HEK293 (cell line): ENCODE data around the gene RHBDF2.

Experiments
- CTCF ChIA-PET: fragments of 350-600 bp; formaldehyde crosslinking; extraction: SDS; loops from one replicate; lab custom pipeline; 2021; ENCODE audit warnings: antibody characterized with exemption; lab: Yijun Ruan, JAX
- POLR2A ChIA-PET: fragments of 300-600 bp; formaldehyde crosslinking; extraction: SDS; loops from one replicate; lab custom pipeline; 2020; ENCODE audit warnings: antibody characterized with exemption, inconsistent platforms; lab: Yijun Ruan, JAX
- H3K27ac ChIP-seq: fragments of 200-500 bp; sonication (Bioruptor generic); 2 replicates; pipeline ENCODE4 v1.5.1; 2014; ENCODE audit warnings: low read depth, low read length, control low read depth, inconsistent platforms; ENCODE audit errors: extremely low read depth
- H3K36me3 ChIP-seq, 2 experiments: fragments of 200-500 bp in 1 of 2; sonication (Bioruptor generic) in 1 of 2; 1 replicate in 1 of 2; 2 replicates in 1 of 2; pipeline ENCODE4 v1.5.1; 2014 to 2017; ENCODE audit warnings: inconsistent platforms in 2 of 2, low read length in 2 of 2; ENCODE audit not compliant: control insufficient read depth in 2 of 2, insufficient read depth in 1 of 2
- H3K4me1 ChIP-seq: fragments of 200-500 bp; sonication (Bioruptor generic); 2 replicates; pipeline ENCODE4 v1.5.1; 2014; ENCODE audit warnings: mild to moderate bottlenecking, low read length, inconsistent platforms; ENCODE audit not compliant: control insufficient read depth, insufficient read depth
- H3K4me3 ChIP-seq: 2 replicates; pipeline ENCODE4 v1.5.1; 2011; ENCODE audit warnings: low read depth, mild to moderate bottlenecking, control low read depth, low read length, moderate library complexity
- H3K9me3 ChIP-seq: fragments of 200-500 bp; sonication (Bioruptor generic); 2 replicates; pipeline ENCODE4 v1.5.1; 2014; ENCODE audit warnings: low read depth, low read length, inconsistent platforms; ENCODE audit not compliant: control insufficient read depth, insufficient read depth
- MEIS1 ChIP-seq: sonication (generic); formaldehyde crosslinking; IDR thresholded peaks from 2 replicates; pipeline ENCODE4 v1.8.1; 2022; ENCODE audit warnings: missing genetic modification reagents, mild to moderate bottlenecking, borderline replicate concordance
- MYNN ChIP-seq: fragments of 450-650 bp; formaldehyde crosslinking; IDR thresholded peaks from 2 replicates; pipeline ENCODE4 v1.5.1; 2016; ENCODE audit warnings: missing biosample characterization, missing genetic modification characterization, borderline replicate concordance
- PRDM1 ChIP-seq: fragments of 450-650 bp; formaldehyde crosslinking; IDR thresholded peaks from 2 replicates; pipeline ENCODE4; 2016; ENCODE audit warnings: missing biosample characterization, missing genetic modification characterization
- YY2 ChIP-seq: fragments of 450-650 bp; formaldehyde crosslinking; IDR thresholded peaks from 2 replicates; pipeline ENCODE4 v1.5.1; 2016; ENCODE audit warnings: missing biosample characterization, missing genetic modification characterization
- ZBTB17 ChIP-seq: fragments of 450-650 bp; formaldehyde crosslinking; IDR thresholded peaks from 2 replicates; pipeline ENCODE4 v1.5.1; 2016; ENCODE audit warnings: missing biosample characterization, missing genetic modification characterization
- ZNF10 ChIP-seq: fragments of 450-650 bp; formaldehyde crosslinking; IDR thresholded peaks from 2 replicates; pipeline ENCODE4 v1.5.1; 2017; ENCODE audit warnings: missing biosample characterization, missing genetic modification characterization
- ZNF184 ChIP-seq: fragments of 450-650 bp; IDR thresholded peaks from 2 replicates; pipeline ENCODE4 v1.5.1; 2018; ENCODE audit warnings: missing biosample characterization, mild to moderate bottlenecking, missing genetic modification characterization
- ZNF24 ChIP-seq: fragments of 450-650 bp; formaldehyde crosslinking; IDR thresholded peaks from 2 replicates; pipeline ENCODE4 v1.5.1; 2016; ENCODE audit warnings: missing biosample characterization, missing genetic modification characterization
- ZNF292 ChIP-seq: fragments of 450-650 bp; formaldehyde crosslinking; IDR thresholded peaks from 2 replicates; pipeline ENCODE4 v1.5.1; 2016; ENCODE audit warnings: low read depth, missing biosample characterization, missing genetic modification characterization, borderline replicate concordance
- ZNF433 ChIP-seq: fragments of 450-650 bp; formaldehyde crosslinking; IDR thresholded peaks from 2 replicates; pipeline ENCODE4 v1.5.1; 2016; ENCODE audit warnings: missing biosample characterization, missing genetic modification characterization, low read depth
- ZNF654 ChIP-seq: fragments of 450-650 bp; formaldehyde crosslinking; IDR thresholded peaks from 2 replicates; pipeline ENCODE4 v1.5.1; 2016; ENCODE audit warnings: low read depth, missing biosample characterization, missing genetic modification characterization
- ZNF747 ChIP-seq: fragments of 450-650 bp; formaldehyde crosslinking; IDR thresholded peaks from 2 replicates; pipeline ENCODE4 v1.5.1; 2016; ENCODE audit warnings: missing biosample characterization, missing genetic modification characterization
- ZSCAN16 ChIP-seq: fragments of 450-650 bp; formaldehyde crosslinking; IDR thresholded peaks from 2 replicates; pipeline ENCODE4 v1.5.1; 2016; ENCODE audit warnings: missing biosample characterization, missing genetic modification characterization
- TF ChIP-seq, protein P1 (sequence below): fragments of 450-650 bp; formaldehyde crosslinking; IDR thresholded peaks from 2 replicates; pipeline ENCODE4 v1.5.1; 2016; ENCODE audit warnings: missing biosample characterization, missing genetic modification characterization
- TF ChIP-seq, protein P2 (sequence below): fragments of 450-650 bp; formaldehyde crosslinking; IDR thresholded peaks from 2 replicates; pipeline ENCODE4 v1.5.1; 2016; ENCODE audit warnings: missing biosample characterization, missing genetic modification characterization, low read depth
- TF ChIP-seq, protein P3 (sequence below): fragments of 450-650 bp; formaldehyde crosslinking; IDR thresholded peaks from 2 replicates; pipeline ENCODE4 v1.5.1; 2016; ENCODE audit warnings: missing biosample characterization, missing genetic modification characterization

RHBDF2 gene

DNA sequence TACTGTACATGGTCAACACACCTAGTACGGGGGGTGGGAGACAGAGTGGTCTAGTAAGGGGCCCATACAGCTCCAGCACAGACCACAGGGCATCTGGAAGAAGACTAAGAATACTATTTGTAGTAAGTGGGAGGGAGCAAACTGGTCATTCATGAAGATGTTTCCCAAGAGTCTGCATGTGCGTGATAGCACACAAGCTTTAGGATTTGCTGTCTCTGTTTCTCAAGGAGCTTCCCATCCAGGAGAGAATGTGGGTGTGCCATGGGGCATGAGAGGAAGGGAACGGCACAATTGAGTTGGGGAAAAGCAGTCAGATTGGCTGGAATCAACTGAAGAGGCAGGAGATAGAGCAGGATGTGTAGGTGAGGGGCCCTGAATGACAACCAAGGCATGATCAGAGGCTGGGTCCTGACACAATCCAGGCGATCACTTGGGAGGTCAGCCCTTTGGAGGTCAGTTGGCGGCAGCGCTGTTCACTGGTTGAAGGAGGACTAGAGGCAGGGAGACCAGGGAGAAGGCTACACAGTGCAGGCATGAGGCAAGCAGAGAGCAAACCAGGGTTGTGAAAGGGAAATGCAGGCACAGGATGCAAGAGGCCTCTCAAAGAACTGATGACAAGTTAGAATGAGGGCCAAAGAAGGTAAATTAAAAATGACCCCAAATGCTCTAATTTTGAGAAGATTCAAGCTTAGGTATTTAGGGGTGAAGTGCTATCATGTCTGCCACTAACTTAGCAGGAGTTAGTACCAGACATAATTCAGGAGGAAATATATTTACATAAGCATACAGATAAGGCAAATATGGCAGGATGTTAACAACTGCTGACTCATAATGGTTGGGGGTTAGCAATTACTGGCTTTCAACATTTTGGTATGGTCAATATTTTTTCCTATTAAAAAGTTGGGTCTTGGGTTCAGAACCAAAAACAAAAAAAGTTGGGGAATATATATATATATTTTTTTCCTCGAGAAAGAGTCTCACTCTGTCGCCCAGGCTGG, 58.6 kb downstream of the RHBDF2 start:
- CTCF ChIA-PET = interaction anchor here (1.0 to 1.5 kb wide), 4 partner anchors 11 to 64 kb away, joined by 3 to 6 read pairs (median 4); partner anchors contain the start of gene UBE2O
- no peak overlapping the region for H3K27ac ChIP-seq
- H3K36me3 ChIP-seq = no peaks in the 10 kb centered on the region
- no peak overlapping the region for H3K4me3 ChIP-seq
- peaks cover 53% of the 10 kb centered on the region for H3K4me1 ChIP-seq
- POLR2A ChIA-PET = no interaction called here
- H3K9me3 ChIP-seq = no peaks in the 10 kb centered on the region
- TF ChIP-seq ZNF184 (tag by site-specific recombination) = 0 out of 2 replicates have a peak, but pooled peaks have one; percentile 16
- no peak for TF ChIP-seq ZNF433 (tag by site-specific recombination)
- peak; percentile 35; the same call in 1 of the 2 replicates for TF ChIP-seq ZNF10 (tag by site-specific recombination)

DNA sequence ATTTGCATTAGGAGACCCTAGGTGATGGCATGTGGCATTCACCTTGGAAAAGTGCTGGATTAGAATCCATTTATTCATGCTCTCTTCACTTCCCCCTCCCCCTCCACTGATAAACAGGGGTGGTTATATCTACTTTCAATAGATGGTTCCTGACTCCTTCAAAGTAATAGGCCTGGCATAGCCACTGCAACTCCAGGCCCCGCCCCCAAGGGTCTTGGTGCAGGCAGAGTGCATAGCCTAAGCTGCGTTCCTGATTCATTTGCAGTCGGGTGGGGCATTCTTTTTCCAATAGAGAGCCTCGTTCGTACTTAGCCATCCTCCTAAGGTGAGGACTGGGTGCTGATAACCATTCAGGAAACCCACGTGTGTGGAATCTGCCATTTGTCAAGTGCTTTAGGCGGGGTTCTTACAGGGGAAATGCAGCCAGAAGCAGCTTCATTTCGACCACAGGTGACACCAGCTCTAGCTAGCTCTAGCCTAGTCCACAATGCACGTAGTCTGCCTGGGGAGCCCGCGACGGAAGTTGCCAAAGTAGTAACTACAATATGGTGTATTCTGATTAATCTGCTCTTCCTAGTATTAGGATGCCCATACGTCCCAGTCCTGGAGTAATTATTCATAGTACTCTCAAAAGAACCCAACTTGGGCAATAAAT, 59.4 kb downstream of the RHBDF2 start:
- peaks cover 51% of the 10 kb centered on the region for H3K4me1 ChIP-seq
- CTCF ChIA-PET = interaction anchor here (1.1 to 1.5 kb wide), 2 partner anchors 33 to 65 kb away, joined by 4 to 6 read pairs; no protein-coding TSS in a partner anchor
- POLR2A ChIA-PET = no interaction called here

DNA sequence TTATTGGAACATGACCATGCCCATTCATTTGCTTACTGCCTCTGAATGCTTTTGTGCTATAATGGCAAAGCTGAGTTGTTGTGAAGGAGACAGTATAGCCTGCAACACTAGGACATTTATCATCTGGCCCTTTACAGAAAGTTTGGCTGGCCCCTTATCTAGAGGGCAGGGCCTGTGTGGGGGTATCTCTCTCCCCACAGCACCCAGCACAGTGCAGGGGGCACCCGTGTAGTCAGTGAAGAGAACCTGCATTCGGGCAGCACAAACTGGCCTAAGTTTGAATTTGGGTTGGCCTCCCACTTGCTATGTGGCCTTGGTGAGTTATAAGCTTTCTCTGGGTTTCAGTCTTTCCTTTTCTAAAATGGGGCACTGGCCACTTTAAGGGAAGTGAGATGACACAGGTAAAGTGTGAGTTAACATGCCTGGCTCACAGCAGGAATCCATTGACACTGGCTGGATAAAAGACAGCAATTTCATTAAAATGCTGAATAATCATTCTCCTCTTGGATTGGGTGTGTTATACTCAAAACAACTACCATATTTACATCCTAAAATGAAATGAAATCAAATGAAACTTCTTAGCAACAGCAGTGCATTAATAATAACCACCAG, 60.4 kb downstream of the RHBDF2 start:
- peaks cover 51% of the 10 kb centered on the region for H3K4me1 ChIP-seq
- no peak overlapping the region for H3K27ac ChIP-seq
- CTCF ChIA-PET = no interaction called here
- POLR2A ChIA-PET = no interaction called here
- H3K36me3 ChIP-seq = no peaks in the 10 kb centered on the region
- H3K4me3 ChIP-seq = no peak overlapping the region
- TF ChIP-seq PRDM1 = 0 out of 2 replicates have a peak, but pooled peaks have one; percentile 48
- TF ChIP-seq ZNF747 (tag by site-specific recombination) = no peak
- TF ChIP-seq MEIS1 = no peak
- TF ChIP-seq ZNF654 = no peak
- TF ChIP-seq, protein P1, sequence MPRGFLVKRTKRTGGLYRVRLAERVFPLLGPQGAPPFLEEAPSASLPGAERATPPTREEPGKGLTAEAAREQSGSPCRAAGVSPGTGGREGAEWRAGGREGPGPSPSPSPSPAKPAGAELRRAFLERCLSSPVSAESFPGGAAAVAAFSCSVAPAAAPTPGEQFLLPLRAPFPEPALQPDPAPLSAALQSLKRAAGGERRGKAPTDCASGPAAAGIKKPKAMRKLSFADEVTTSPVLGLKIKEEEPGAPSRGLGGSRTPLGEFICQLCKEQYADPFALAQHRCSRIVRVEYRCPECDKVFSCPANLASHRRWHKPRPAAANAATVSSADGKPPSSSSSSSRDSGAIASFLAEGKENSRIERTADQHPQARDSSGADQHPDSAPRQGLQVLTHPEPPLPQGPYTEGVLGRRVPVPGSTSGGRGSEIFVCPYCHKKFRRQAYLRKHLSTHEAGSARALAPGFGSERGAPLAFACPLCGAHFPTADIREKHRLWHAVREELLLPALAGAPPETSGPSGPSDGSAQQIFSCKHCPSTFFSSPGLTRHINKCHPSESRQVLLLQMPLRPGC (tag by site-specific recombination) = no peak
- H3K9me3 ChIP-seq = no peaks in the 10 kb centered on the region

More for the DNA sequence above, 59.4 kb downstream of the RHBDF2 start:
- Histone ChIP-seq H3K4me3 (no peak overlapping the region), H3K9me3 (no peaks in the 10 kb centered on the region), H3K36me3 (no peaks in the 10 kb centered on the region), H3K27ac (no peak overlapping the region)
- no peak for TF ChIP-seq ZNF24 (tag by site-specific recombination)
- no peak for TF ChIP-seq YY2 (tag by site-specific recombination)
- peak; percentile 29; the same call in 1 of the 2 replicates for TF ChIP-seq MYNN
- TF ChIP-seq ZBTB17 = peak; percentile 35; the same call in 1 of the 2 replicates

DNA sequence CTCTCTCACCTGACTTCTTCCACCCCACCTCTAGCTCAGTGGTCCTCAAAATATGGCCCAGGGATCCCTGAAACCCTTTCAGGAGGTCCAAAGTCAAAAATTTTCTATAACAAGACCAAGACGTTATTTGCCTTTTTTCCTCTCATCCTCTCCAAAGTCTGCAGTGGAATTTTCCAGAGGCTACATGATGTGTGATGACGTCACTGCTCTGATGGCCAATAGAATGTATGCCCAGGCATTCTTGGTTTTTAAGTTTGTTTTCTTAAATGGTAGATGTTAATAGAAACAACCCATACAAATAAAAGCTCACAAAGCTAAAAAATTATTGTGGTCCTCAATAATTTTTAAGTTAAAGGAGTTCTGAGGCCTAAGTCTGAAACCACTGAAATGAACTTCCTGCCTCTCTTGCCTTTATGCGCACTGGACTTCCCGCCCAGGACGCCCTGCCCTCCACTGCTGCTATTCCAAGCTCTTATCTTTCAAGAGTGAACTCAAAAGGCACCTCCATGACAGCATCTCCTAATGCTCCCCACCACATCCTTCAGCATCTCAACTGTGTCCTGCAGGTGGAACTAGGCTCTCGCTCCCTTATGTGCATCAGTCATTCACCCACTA, 61.8 kb downstream of the RHBDF2 start:
- TF ChIP-seq, protein P2, sequence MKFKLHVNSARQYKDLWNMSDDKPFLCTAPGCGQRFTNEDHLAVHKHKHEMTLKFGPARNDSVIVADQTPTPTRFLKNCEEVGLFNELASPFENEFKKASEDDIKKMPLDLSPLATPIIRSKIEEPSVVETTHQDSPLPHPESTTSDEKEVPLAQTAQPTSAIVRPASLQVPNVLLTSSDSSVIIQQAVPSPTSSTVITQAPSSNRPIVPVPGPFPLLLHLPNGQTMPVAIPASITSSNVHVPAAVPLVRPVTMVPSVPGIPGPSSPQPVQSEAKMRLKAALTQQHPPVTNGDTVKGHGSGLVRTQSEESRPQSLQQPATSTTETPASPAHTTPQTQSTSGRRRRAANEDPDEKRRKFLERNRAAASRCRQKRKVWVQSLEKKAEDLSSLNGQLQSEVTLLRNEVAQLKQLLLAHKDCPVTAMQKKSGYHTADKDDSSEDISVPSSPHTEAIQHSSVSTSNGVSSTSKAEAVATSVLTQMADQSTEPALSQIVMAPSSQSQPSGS (tag by site-specific recombination) = peak; percentile 67
- TF ChIP-seq, protein P3, sequence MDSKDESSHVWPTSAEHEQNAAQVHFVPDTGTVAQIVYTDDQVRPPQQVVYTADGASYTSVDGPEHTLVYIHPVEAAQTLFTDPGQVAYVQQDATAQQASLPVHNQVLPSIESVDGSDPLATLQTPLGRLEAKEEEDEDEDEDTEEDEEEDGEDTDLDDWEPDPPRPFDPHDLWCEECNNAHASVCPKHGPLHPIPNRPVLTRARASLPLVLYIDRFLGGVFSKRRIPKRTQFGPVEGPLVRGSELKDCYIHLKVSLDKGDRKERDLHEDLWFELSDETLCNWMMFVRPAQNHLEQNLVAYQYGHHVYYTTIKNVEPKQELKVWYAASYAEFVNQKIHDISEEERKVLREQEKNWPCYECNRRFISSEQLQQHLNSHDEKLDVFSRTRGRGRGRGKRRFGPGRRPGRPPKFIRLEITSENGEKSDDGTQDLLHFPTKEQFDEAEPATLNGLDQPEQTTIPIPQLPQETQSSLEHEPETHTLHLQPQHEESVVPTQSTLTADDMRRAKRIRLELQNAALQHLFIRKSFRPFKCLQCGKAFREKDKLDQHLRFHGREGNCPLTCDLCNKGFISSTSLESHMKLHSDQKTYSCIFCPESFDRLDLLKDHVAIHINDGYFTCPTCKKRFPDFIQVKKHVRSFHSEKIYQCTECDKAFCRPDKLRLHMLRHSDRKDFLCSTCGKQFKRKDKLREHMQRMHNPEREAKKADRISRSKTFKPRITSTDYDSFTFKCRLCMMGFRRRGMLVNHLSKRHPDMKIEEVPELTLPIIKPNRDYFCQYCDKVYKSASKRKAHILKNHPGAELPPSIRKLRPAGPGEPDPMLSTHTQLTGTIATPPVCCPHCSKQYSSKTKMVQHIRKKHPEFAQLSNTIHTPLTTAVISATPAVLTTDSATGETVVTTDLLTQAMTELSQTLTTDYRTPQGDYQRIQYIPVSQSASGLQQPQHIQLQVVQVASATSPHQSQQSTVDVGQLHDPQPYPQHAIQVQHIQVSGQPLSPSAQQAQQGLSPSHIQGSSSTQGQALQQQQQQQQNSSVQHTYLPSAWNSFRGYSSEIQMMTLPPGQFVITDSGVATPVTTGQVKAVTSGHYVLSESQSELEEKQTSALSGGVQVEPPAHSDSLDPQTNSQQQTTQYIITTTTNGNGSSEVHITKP (tag by site-specific recombination) = peak; percentile 38
- TF ChIP-seq ZNF292 = no peak
- TF ChIP-seq ZSCAN16 (tag by site-specific recombination) = 0 out of 2 replicates have a peak, but pooled peaks have one; percentile 26
- ChIA-PET POLR2A (no interaction called here), CTCF (interaction anchor here (0.6 to 1.4 kb wide), 7 partner anchors 13 to 316 kb away, joined by 3 to 10 read pairs (median 3); no protein-coding TSS in a partner anchor)
- Histone ChIP-seq H3K4me1 (peaks cover 44% of the 10 kb centered on the region), H3K9me3 (no peaks in the 10 kb centered on the region), H3K27ac (no peak overlapping the region), H3K4me3 (no peak overlapping the region), H3K36me3 (peaks cover 0 to 4% of the 10 kb centered on the region in 2 experiments; a peak in 1 of 3 replicates)
